Rectal smooth muscle tissue (tissue), 1 donor: Measurements from ENCODE around the gene TEX54.
A peak's percentile ranks its signal among the peaks of the same experiment; 100 is the strongest.

Source experiments
- H3K27ac ChIP-seq: one replicate; pipeline ENCODE4 v1.7.0; 2013; ENCODE audit warnings: low read depth, low read length, inconsistent platforms
- H3K27me3 ChIP-seq: one replicate; pipeline ENCODE4 v1.7.0; 2013; ENCODE audit warnings: low read length; ENCODE audit not compliant: control insufficient read depth, insufficient read depth
- H3K36me3 ChIP-seq: one replicate; pipeline ENCODE4 v1.7.0; 2013; ENCODE audit warnings: low read length; ENCODE audit not compliant: control insufficient read depth, insufficient read depth
- H3K4me1 ChIP-seq: one replicate; pipeline ENCODE4 v1.7.0; 2013; ENCODE audit warnings: low read length; ENCODE audit not compliant: control insufficient read depth, insufficient read depth
- H3K4me3 ChIP-seq: one replicate; pipeline ENCODE4 v1.7.0; 2013; ENCODE audit warnings: low read length
- H3K9ac ChIP-seq: one replicate; pipeline ENCODE4 v1.7.0; 2013; ENCODE audit warnings: low read length

TEX54 gene

DNA sequence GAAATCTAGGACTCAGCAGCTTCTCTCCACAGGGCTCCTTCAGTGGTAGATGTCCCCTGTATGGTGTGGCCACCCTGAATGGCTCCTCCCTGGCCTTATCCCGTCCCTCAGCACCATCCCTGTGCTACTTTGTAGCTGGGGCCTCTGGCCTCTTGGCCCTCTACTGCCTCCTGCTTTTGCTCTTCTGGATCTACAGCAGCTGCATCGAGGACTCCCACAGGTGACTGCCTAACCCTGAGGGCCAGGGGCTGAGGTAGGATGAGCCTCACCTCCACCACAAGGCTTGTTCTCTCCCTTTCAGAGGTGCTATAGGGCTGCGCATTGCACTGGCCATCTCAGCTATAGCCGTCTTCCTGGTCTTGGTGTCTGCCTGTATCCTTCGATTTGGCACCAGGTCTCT lies 43.6 kb downstream of the TEX54 start:
- Histone ChIP-seq H3K36me3 (peaks cover 17% of the 10 kb centered on the region), H3K4me3 (no peak overlapping the region), H3K27me3 (no peaks in the 10 kb centered on the region), H3K27ac (no peak overlapping the region), H3K4me1 (peaks cover 15% of the 10 kb centered on the region), H3K9ac (no peak overlapping the region)

DNA sequence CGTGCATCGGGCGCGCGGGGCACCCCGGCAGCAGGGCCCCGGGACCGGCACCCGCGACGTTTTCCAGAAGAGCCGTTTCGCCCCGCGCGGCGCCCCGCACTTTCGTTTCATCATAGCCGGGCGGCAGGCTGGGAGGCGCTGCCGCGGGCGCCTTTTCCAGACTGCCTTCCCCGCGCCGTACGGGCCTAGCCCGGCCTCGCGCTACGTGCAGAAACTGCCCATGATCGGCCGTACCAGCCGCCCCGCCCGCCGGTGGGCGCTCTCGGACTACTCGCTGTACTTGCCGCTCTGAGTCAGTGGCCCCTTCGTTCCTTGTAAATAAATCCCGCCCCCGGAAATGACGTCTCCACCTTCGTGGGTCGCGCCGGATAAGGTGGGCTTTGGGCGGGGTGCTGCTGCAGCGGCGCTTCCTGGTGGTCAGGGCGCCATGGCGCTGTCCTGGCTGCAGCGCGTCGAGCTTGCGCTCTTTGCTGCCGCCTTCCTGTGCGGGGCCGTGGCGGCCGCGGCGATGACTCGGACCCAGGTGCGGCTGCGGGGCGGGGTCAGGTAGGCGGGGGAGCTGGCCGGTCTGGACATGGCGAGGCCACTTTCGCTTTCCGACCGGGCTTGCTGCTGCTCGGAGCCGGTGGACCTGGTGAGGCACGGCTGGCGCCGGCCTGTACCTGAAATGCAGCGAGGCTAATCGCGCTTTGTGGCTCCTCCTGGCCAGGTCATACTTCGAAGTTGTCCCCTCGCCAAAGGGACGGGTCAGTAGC lies 45.5 kb downstream of the TEX54 start, which contains the start of gene TMEM179B:
TMEM179B (plus strand) TSS at position 398 of the 755 bp plus-strand sequence; CDS start at position 428, 30 bp downstream.
- Histone ChIP-seq H3K4me3 (peak within 1 kb of the TSS; percentile 100), H3K36me3 (peaks cover 15% of the 10 kb centered on the region), H3K9ac (peak within 1 kb of the TSS; percentile 99), H3K4me1 (peaks cover 11% of the 10 kb centered on the region), H3K27me3 (no peaks in the 10 kb centered on the region), H3K27ac (peak within 1 kb of the TSS; percentile 89)

DNA sequence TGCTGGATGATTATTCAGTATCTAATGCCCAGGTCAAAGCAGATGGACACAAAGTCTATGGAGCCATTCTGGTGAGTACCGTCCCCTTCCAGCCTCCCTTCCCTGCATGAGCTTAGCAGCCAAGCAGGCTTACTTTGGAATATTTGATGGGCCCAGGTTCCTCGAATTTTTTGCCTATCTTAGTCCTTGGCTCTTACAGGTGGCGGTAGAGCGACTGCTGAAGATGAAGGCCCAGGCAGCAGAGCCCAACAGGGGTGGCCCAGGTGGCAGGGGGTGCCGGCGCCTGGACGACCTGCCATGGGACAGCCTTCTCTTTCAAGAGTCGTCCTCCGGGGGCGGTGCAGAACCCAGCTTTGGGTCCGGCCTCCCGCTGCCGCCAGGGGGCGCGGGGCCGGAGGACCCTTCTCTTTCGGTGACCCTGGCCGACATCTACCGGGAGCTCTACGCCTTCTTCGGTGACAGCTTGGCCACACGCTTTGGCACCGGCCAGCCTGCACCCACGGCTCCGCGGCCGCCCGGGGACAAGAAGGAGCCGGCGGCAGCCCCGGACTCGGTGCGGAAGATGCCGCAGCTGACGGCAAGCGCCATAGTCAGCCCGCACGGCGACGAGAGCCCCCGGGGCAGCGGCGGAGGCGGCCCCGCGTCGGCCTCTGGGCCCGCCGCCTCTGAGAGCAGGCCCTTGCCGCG lies 46.2 kb downstream of the TEX54 start:
- peaks cover 20% of the 10 kb centered on the region for H3K36me3 ChIP-seq
- H3K9ac ChIP-seq, result peak overlapping the region; percentile 68
- peak overlapping the region; percentile 100 for H3K4me3 ChIP-seq
- H3K27me3 ChIP-seq, result no peaks in the 10 kb centered on the region
- H3K4me1 ChIP-seq, result peaks cover 9% of the 10 kb centered on the region
- H3K27ac ChIP-seq, result peak overlapping the region; percentile 89

DNA sequence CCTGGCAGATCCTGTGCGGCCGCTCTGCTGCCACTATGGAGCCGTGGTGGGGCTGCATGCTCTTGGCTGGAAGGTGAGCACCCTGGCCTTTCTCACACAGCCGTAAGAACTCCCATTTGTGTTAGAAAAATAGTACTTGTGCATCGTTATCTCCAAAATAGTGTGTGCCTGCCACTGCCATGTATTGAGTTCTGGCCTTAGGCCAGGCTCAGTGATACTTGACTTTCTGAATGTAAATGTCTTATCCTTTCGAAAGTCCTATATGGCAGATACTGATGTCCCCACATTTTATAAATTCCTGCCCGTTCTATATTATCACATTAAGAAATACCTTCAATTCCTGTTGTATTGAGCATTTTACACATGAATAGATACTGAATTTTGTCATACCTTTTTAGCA lies 49.9 kb downstream of the TEX54 start:
- Histone ChIP-seq H3K27ac (no peak overlapping the region), H3K27me3 (no peaks in the 10 kb centered on the region), H3K36me3 (peaks cover 6% of the 10 kb centered on the region), H3K4me1 (peaks cover 6% of the 10 kb centered on the region), H3K4me3 (no peak overlapping the region), H3K9ac (no peak overlapping the region)
